ENCODE measurements around the gene COQ7.

COQ7 gene

GRCh38 chr16:19112099-19112407 is 44.6 kb downstream of the COQ7 start:
- Histone ChIP-seq H3K9ac (ENCODE audit: low read length) (no peak overlapping the region), H3K27me3 (ENCODE audit: low read length) (no peaks in the 10 kb centered on the region), H3K27ac (ENCODE audit: low read depth, low read length) (no peak overlapping the region), H4K20me1 (ENCODE audit: low read depth, low read length) (no peaks in the 10 kb centered on the region), H2AFZ (ENCODE audit: low read depth, low read length, severe bottlenecking) (no peak overlapping the region), H3K36me3 (ENCODE audit: low read length) (no peaks in the 10 kb centered on the region), H3F3A (ENCODE audit: insufficient read depth) (peaks cover 9% of the 10 kb centered on the region; the same call in 1 of the 2 replicates), H3K79me2 (ENCODE audit: insufficient read depth, low read length) (no peaks in the 10 kb centered on the region), H3K4me3 (ENCODE audit: insufficient read depth, low read length, poor library complexity, severe bottlenecking) (no peak overlapping the region), H3K9me3 (ENCODE audit: insufficient read depth, low read length) (no peaks in the 10 kb centered on the region), H3K4me2 (ENCODE audit: low read depth, low read length, poor library complexity, severe bottlenecking) (no peak overlapping the region), H3K9me2 (replicated peaks; ENCODE audit: insufficient read depth, low read length) (no peaks in the 10 kb centered on the region)
- TF ChIP-seq EZH2phosphoT487 (conservative IDR thresholded peaks at IDR 0.05; ENCODE audit: low read length) (no peak), CTCF (IDR thresholded peaks at IDR 0.05; ENCODE audit: insufficient read depth, low read length, poor library complexity, severe bottlenecking) (no peak)

DNA sequence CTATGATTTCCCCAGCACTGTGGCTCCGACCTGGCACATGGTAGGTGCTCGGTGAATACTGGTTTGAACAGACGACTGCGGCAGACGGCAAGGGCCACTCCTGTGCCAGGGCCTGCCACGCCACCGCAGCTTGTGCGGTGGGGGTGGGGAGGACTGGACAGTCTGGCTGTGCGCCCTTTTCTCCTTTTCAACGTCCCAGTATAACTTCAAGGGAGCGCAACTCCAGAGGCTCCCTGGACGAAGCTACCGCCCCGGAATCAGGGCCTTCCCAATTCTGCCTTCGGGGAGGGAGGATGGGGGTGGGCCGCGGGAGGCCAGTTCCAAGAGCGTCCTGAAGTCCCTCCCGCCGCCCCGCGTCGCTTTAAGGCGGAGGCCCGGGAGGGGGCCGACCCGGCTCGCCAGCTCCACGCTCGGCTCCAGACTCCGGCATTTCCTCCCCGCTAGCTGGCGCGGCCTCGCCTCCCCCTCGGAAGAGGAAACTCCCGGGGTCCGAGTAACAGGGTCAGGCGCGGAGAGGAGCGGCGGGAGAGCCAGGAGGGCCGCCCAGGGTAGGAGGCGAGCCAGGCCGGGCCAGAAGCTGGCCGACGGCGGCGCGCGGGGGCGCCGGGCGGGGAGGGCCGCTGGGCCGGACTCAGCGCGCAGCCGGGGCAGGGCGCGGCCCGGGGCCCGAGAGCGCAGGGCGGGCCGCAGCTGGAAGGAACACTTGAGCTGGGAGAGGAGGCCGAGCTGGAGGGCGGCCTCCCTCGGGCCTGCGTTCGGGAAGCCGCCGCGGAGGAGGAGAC is 46.4 kb downstream of the COQ7 start, which contains the start of gene ITPRIPL2:
Gene ITPRIPL2 (plus strand): TSS at position 388 of the 782 bp plus-strand sequence. CDS start 498 bp downstream, outside the sequence.
- Histone ChIP-seq H3K9me3 (ENCODE audit: insufficient read depth, low read length) (no peaks in the 10 kb centered on the region), H3K79me2 (ENCODE audit: insufficient read depth, low read length) (no peaks in the 10 kb centered on the region), H3K4me2 (ENCODE audit: low read depth, low read length, poor library complexity, severe bottlenecking) (no peak within 1 kb of the TSS), H3K27me3 (ENCODE audit: low read length) (no peaks in the 10 kb centered on the region), H4K20me1 (ENCODE audit: low read depth, low read length) (no peaks in the 10 kb centered on the region), H3F3A (ENCODE audit: insufficient read depth) (peaks cover 16% of the 10 kb centered on the region; the same call in 1 of the 2 replicates), H3K36me3 (ENCODE audit: low read length) (no peaks in the 10 kb centered on the region), H3K27ac (ENCODE audit: low read depth, low read length) (no peak within 1 kb of the TSS), H3K9me2 (replicated peaks; ENCODE audit: insufficient read depth, low read length) (no peaks in the 10 kb centered on the region), H2AFZ (ENCODE audit: low read depth, low read length, severe bottlenecking) (no peak within 1 kb of the TSS), H3K9ac (ENCODE audit: low read length) (no peak within 1 kb of the TSS), H3K4me3 (ENCODE audit: insufficient read depth, low read length, poor library complexity, severe bottlenecking) (no peak within 1 kb of the TSS)
- TF ChIP-seq EZH2phosphoT487 (conservative IDR thresholded peaks at IDR 0.05; ENCODE audit: low read length) (no peak), CTCF (IDR thresholded peaks at IDR 0.05; ENCODE audit: insufficient read depth, low read length, poor library complexity, severe bottlenecking) (no peak)

DNA sequence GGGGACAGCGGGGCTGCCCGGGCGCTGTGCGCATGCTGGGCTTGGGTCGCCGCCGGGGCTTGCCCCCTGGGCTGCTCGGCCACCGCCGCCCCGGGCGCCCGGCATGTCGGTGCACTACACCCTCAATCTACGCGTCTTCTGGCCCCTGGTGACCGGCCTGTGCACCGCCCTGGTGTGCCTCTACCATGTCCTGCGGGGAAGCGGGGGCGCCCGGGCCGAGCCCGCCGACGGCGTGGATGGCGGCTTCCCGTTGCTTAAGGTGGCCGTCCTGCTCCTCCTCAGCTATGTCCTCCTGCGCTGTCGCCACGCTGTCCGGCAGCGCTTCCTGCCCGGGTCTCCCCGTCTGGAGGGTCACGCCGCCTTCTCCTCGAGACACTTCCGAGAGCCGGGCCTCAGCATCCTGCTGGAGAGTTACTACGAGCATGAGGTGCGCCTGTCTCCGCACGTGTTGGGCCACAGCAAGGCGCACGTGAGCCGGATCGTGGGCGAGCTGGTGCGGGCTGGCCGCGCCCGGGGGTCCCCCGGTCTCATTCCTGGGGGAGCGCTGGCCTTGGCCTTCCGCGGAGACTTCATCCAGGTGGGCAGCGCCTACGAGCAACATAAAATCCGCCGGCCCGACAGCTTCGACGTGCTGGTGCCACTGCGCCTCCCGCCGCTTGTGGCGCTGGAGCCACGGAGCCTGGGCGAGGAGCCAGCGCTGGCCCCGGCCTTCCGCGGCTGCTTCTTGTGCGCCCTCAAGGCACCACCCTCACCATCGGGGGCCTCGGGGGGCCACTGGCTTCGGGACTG is 47.1 kb downstream of the COQ7 start:
- Histone ChIP-seq H3F3A (ENCODE audit: insufficient read depth) (peaks cover 16% of the 10 kb centered on the region; the same call in 1 of the 2 replicates), H3K4me2 (ENCODE audit: low read depth, low read length, poor library complexity, severe bottlenecking) (no peak overlapping the region), H3K27me3 (ENCODE audit: low read length) (no peaks in the 10 kb centered on the region), H2AFZ (ENCODE audit: low read depth, low read length, severe bottlenecking) (no peak overlapping the region), H4K20me1 (ENCODE audit: low read depth, low read length) (no peaks in the 10 kb centered on the region), H3K9me2 (replicated peaks; ENCODE audit: insufficient read depth, low read length) (no peaks in the 10 kb centered on the region), H3K9me3 (ENCODE audit: insufficient read depth, low read length) (no peaks in the 10 kb centered on the region), H3K36me3 (ENCODE audit: low read length) (no peaks in the 10 kb centered on the region), H3K27ac (ENCODE audit: low read depth, low read length) (no peak overlapping the region), H3K4me3 (ENCODE audit: insufficient read depth, low read length, poor library complexity, severe bottlenecking) (no peak overlapping the region), H3K79me2 (ENCODE audit: insufficient read depth, low read length) (no peaks in the 10 kb centered on the region), H3K9ac (ENCODE audit: low read length) (no peak overlapping the region)
- no peak for TF ChIP-seq EZH2phosphoT487 (conservative IDR thresholded peaks at IDR 0.05; ENCODE audit: low read length)
- TF ChIP-seq CTCF (IDR thresholded peaks at IDR 0.05; ENCODE audit: insufficient read depth, low read length, poor library complexity, severe bottlenecking): no peak
